HCT116 (cell line): Measurements from ENCODE around the gene SLC2A5. TPM values are rescaled to one million over a fixed set of nuclear protein-coding genes. Genes with fewer than 3 reads are reported as not detected.

ENCODE experiments used
- ATAC-seq: fragments of 200-7000 bp; cut with Tn5 transposase; 2 replicates; pipeline ENCODE4 v1.9.1; 2020; ENCODE audit warnings: mild to moderate bottlenecking, moderate library complexity
- BruUV-seq: library from RNA; stranded (reverse); fragments of 400-500 nt; replicated peaks from 2 replicates; lab custom pipeline; 2021; lab: Mats Ljungman, UMichigan
- CTCF ChIA-PET: fragments of 300-600 bp; sonication (Branson Sonifier 250); formaldehyde crosslinking; loops from one replicate; lab custom pipeline; 2021; ENCODE audit warnings: antibody characterized with exemption; lab: Charles Lee
- POLR2A ChIA-PET: fragments of 300-600, 350-600 bp; sonication (Branson Sonifier 250); formaldehyde crosslinking; loops from one replicate; lab custom pipeline; 2021; ENCODE audit warnings: antibody characterized with exemption; lab: Charles Lee
- RAD21 ChIA-PET, 2 experiments: fragments of 300-600 bp; sonication (Branson Sonifier 250); formaldehyde crosslinking; loops; one replicate each; lab custom pipeline; 2023; ENCODE audit warnings: low total read pairs in 2 of 2; ENCODE audit not compliant: uncharacterized antibody in 2 of 2, unreplicated experiment in 2 of 2, low non-redundant PET in 1 of 2; lab: Charles Lee
- DNase-seq: peaks from one replicate; pipeline ENCODE4 v3.0.0-alpha.2; 2010; ENCODE audit warnings: low read depth, low spot score
- H2AFZ ChIP-seq: fragments of 200-600 bp; shearing (Covaris generic), sonication (generic); 2 replicates; pipeline ENCODE4 v1.6.1; 2017; ENCODE audit warnings: low read depth, mixed run types, mixed read lengths, antibody characterized with exemption, low read length; ENCODE audit not compliant: poor library complexity, severe bottlenecking
- H3K27ac ChIP-seq: 2 replicates; pipeline ENCODE4 v1.5.1; 2012; ENCODE audit warnings: low read depth, low read length
- H3K27me3 ChIP-seq: fragments of 200-600 bp; sonication (generic); 2 replicates; pipeline ENCODE4 v1.6.1; 2016; ENCODE audit warnings: mixed run types, low read length, mixed read lengths; ENCODE audit not compliant: insufficient read depth
- H3K36me3 ChIP-seq, 2 experiments: fragments of 200-500 bp in 1 of 2; fragments of 200-600 bp in 1 of 2; sonication (Bioruptor generic) in 1 of 2; sonication (generic) in 1 of 2; 2 replicates each; pipeline versions ENCODE4 v1.5.1 to v1.6.1; 2014 to 2016; ENCODE audit warnings: low read length in 2 of 2, inconsistent platforms in 1 of 2, mixed read lengths in 1 of 2, mixed run types in 1 of 2; ENCODE audit not compliant: insufficient read depth in 2 of 2, control insufficient read depth in 1 of 2
- H3K4me1 ChIP-seq, 2 experiments: fragments of 200-600 bp in 1 of 2; sonication (generic) in 1 of 2; 2 replicates each; pipeline versions ENCODE4 v1.5.1 to v1.6.1; 2012 to 2017; ENCODE audit warnings: low read length in 2 of 2, inconsistent platforms in 1 of 2, mild to moderate bottlenecking in 1 of 2, mixed read lengths in 1 of 2, mixed run types in 1 of 2, moderate library complexity in 1 of 2; ENCODE audit not compliant: insufficient read depth in 2 of 2, control insufficient read depth in 1 of 2
- H3K4me2 ChIP-seq: fragments of 200-600 bp; sonication (generic); 2 replicates; pipeline ENCODE4 v1.6.1; 2017; ENCODE audit warnings: mixed run types, low read length, mixed read lengths
- H3K4me3 ChIP-seq, 2 experiments: fragments of 200-600 bp in 1 of 2; sonication (generic) in 1 of 2; replicated peaks in 1 of 2; 2 replicates each; pipeline ENCODE4 v1.5.1; 2011 to 2016; ENCODE audit warnings: low read length in 2 of 2, control low read depth in 1 of 2, low read depth in 1 of 2, mild to moderate bottlenecking in 1 of 2, mixed read lengths in 1 of 2, mixed run types in 1 of 2
- H3K79me2 ChIP-seq: fragments of 200-600 bp; sonication (generic); 2 replicates; pipeline ENCODE4 v1.6.1; 2017; ENCODE audit warnings: mild to moderate bottlenecking, mixed run types, low read length, moderate library complexity, mixed read lengths; ENCODE audit not compliant: insufficient read depth
- H3K9ac ChIP-seq: fragments of 200-600 bp; sonication (generic); 2 replicates; pipeline ENCODE4 v1.6.1; 2016; ENCODE audit warnings: low read length, mixed read lengths
- H3K9me2 ChIP-seq: fragments of 200-600 bp; sonication (generic), shearing (Covaris generic); 2 replicates; pipeline ENCODE4 v1.6.1; 2017; ENCODE audit warnings: mixed run types, mild to moderate bottlenecking, moderate library complexity; ENCODE audit not compliant: insufficient read depth
- H3K9me3 ChIP-seq, 2 experiments: fragments of 200-500 bp in 1 of 2; fragments of 200-600 bp in 1 of 2; sonication (Bioruptor generic) in 1 of 2; sonication (generic) in 1 of 2; 2 replicates each; pipeline ENCODE4 v1.6.1; 2014 to 2017; ENCODE audit warnings: low read length in 2 of 2, mixed read lengths in 2 of 2, inconsistent platforms in 1 of 2, low read depth in 1 of 2, mild to moderate bottlenecking in 1 of 2, mixed run types in 1 of 2, moderate library complexity in 1 of 2; ENCODE audit not compliant: control insufficient read depth in 1 of 2, insufficient read depth in 1 of 2
- H4K20me1 ChIP-seq: fragments of 200-600 bp; sonication (generic), shearing (Covaris generic); 2 replicates; pipeline ENCODE4 v1.6.1; 2017; ENCODE audit warnings: mixed run types, mild to moderate bottlenecking, moderate library complexity; ENCODE audit not compliant: insufficient read depth
- CBX3 ChIP-seq: IDR thresholded peaks from 2 replicates; pipeline ENCODE4 v1.6.1; 2012; ENCODE audit warnings: low read depth
- CEBPB ChIP-seq: IDR thresholded peaks from 2 replicates; pipeline ENCODE4 v1.6.1; 2012; ENCODE audit warnings: low read depth
- EZH2 ChIP-seq: fragments of 200-600 bp; sonication (generic); IDR thresholded peaks from 2 replicates; pipeline ENCODE4 v1.6.1; 2017; ENCODE audit warnings: antibody characterized with exemption, mixed run types
- FOSL1 ChIP-seq: IDR thresholded peaks from 2 replicates; pipeline ENCODE4 v1.6.1; 2012; ENCODE audit warnings: low read depth
- POLR2A ChIP-seq: IDR thresholded peaks from 2 replicates; pipeline ENCODE4 v1.7.0; 2011; ENCODE audit warnings: borderline replicate concordance; ENCODE audit not compliant: insufficient read depth, insufficient read length; ENCODE audit errors: extremely low read depth
- SRF ChIP-seq: IDR thresholded peaks from 2 replicates; pipeline ENCODE4 v1.6.1; 2012; ENCODE audit warnings: low read depth
- ZNF274 ChIP-seq: fragments of 200-500 bp; sonication (Bioruptor generic); IDR thresholded peaks from 2 replicates; pipeline ENCODE4 v1.6.1; 2014; ENCODE audit warnings: mild to moderate bottlenecking, low read depth, low read length, inconsistent platforms
- intact Hi-C: fragments of 100-400 bp; cut with micrococcal nuclease; formaldehyde crosslinking; loops from 2 replicates; pipeline ENCODE4 v1.10.0; 2022
- total RNA-seq: library from RNA; stranded (reverse); gene quantifications from one replicate; pipeline ENCODE4 v1.2.1, GENCODE V29; 2021; ENCODE audit not compliant: unreplicated experiment
- TF ChIP-seq, protein P1 (sequence below): IDR thresholded peaks from 2 replicates; pipeline ENCODE4 v1.6.1; 2012

SLC2A5 gene
- total RNA-seq, 1 experiment from 2014 or later: not detected

DNA sequence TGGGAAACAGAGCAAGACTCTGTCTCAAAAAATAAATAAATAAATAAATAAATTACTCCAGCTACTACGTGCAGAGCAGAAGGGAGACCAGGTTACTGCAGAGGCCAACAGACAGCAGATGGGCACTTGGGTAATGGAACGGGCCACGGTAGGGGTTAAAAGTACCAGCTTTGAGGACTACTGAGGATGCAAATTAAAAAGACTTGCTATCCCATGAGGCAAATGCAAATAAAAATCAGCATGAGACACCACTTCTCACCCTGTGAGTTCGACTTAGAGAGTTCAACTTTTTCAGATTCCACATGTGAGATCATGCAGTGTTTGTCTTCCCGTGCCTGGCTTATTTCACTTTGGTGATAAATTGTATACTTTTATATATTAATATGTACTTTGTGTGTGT lies 6.6 kb downstream of the SLC2A5 start:
- no peaks in the 10 kb centered on the region for H4K20me1 ChIP-seq
- ChIA-PET RAD21 (no interaction called here), POLR2A (interaction anchor here (0.7 kb wide), 1 partner anchor 55 kb away, joined by 3 read pairs; no protein-coding TSS in a partner anchor), CTCF (no interaction called here)
- no TSS peak for BruUV-seq
- H3K27ac ChIP-seq: no peak overlapping the region
- H3K4me2 ChIP-seq: no peak overlapping the region
- no peaks in the 10 kb centered on the region for H3K79me2 ChIP-seq
- intact Hi-C loops: no loop called here
- DNase-seq (no peak), ATAC-seq (no peak)
- H3K27me3 ChIP-seq: no peaks in the 10 kb centered on the region
- H3K9me3 ChIP-seq: no peaks in the 10 kb centered on the region
- H3K36me3 ChIP-seq: no peaks in the 10 kb centered on the region
- no peak overlapping the region for H3K9ac ChIP-seq
- no peak for TF ChIP-seq SRF
- no peak for TF ChIP-seq ZNF274
- TF ChIP-seq, protein P1, sequence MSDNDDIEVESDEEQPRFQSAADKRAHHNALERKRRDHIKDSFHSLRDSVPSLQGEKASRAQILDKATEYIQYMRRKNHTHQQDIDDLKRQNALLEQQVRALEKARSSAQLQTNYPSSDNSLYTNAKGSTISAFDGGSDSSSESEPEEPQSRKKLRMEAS: no peak
- TF ChIP-seq POLR2A: no peak
- no peak for TF ChIP-seq CEBPB
- TF ChIP-seq CBX3: no peak
- TF ChIP-seq EZH2: no peak
- H3K9me2 ChIP-seq: no peaks in the 10 kb centered on the region
- no peak overlapping the region for H3K4me3 ChIP-seq
- no peak overlapping the region for H2AFZ ChIP-seq
- peaks cover 0 to 8% of the 10 kb centered on the region in 2 experiments; a peak in 1 of 4 replicates for H3K4me1 ChIP-seq

DNA sequence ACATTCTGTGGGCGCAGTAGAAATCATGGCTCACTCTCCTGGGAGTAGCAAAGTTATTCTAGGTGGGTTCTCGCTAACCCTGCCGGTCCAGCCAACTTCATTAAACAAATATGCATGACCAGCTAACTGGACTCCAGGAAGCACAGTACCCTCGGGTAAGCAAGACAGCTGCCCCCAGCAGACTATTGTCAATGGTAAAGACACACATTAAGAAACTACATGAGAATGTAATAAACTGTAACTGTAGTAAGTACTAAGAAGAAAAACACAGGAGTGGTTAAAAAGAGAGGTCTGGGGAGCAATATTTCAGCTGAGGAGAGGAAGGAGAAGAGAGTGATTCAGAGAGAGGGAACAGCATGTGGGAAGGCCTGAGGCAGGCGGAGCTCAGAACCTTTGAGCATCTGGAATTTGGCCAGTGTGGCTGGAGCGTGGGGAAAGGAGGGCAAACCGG lies 7.4 kb downstream of the SLC2A5 start:
- Histone ChIP-seq H3K4me2 (no peak overlapping the region), H3K4me1 (peaks cover 0 to 8% of the 10 kb centered on the region in 2 experiments; a peak in 1 of 4 replicates), H3K27me3 (no peaks in the 10 kb centered on the region), H3K9ac (no peak overlapping the region), H3K9me2 (no peaks in the 10 kb centered on the region), H3K9me3 (no peaks in the 10 kb centered on the region), H3K36me3 (no peaks in the 10 kb centered on the region), H3K27ac (no peak overlapping the region), H3K79me2 (no peaks in the 10 kb centered on the region), H2AFZ (no peak overlapping the region), H4K20me1 (no peaks in the 10 kb centered on the region), H3K4me3 (no peak overlapping the region)
- CTCF ChIA-PET: no interaction called here
- DNase-seq: no peak
- no peak for TF ChIP-seq FOSL1
- no peak for TF ChIP-seq EZH2
- no peak for TF ChIP-seq CEBPB
- RAD21 ChIA-PET: no interaction called here
- POLR2A ChIA-PET: no interaction called here
- intact Hi-C loops: no loop called here
- ATAC-seq: no peak
- no TSS peak for BruUV-seq
